ENCODE measurements around the gene CDON. TPM values are rescaled to one million over a fixed set of nuclear protein-coding genes. Genes with fewer than 3 reads are reported as not detected.
A peak's percentile ranks its signal among the peaks of the same experiment; 100 is the strongest.

Gene CDON
- total RNA-seq, 1 experiment from 2014 or later, result 17.2 TPM

DNA sequence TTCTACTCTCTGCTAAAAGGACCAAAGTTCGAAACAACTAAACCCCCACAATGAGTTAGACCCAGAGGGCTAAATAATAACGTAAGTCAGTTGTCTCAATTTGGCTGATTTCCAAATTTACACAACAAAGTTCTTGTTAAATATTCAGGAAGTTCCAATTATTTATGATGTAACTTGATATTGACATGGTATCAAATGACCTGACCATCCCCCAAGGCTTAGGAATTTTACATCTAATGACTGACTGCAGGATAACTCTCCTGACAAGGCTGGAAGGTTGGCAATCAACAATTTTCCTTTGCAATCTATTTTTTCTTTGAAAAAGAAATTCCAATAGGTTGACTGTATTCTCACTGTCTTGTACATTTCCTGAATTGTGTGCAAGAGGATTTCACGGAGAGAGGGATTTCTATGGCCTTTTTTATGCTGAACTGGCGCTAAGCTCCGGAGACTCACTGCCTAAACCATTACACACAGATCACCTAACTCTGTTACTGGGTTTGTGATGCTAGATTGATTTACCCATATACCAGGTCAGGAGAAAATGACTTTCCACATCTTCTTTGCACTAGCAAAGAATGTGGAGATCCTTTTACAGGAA lies 9.6 kb upstream of the CDON start:
- Histone ChIP-seq H3K27me3 (ENCODE audit: insufficient read depth, low read length) (no peaks in the 10 kb centered on the region), H2BK120ac (ENCODE audit: low read depth, low read length, poor library complexity, severe bottlenecking) (no peak overlapping the region), H4K91ac (ENCODE audit: insufficient read length, low read depth, low read length) (no peak overlapping the region), H3K14ac (ENCODE audit: insufficient read depth, low read length) (no peak overlapping the region), H4K8ac (replicated peaks; ENCODE audit: insufficient read length, low read depth, low read length) (no peak overlapping the region), H2BK5ac (ENCODE audit: insufficient read length, low read length) (no peak overlapping the region), H2AK5ac (ENCODE audit: insufficient read length, low read length) (no peak overlapping the region), H3K23ac (ENCODE audit: insufficient read length, low read depth, low read length) (no peak overlapping the region), H3K27ac (ENCODE audit: insufficient read length, low read depth, low read length) (no peak overlapping the region), H3K79me1 (ENCODE audit: insufficient read depth, low read depth, low read length, poor library complexity, severe bottlenecking) (no peaks in the 10 kb centered on the region), H3K9me3 (ENCODE audit: control insufficient read depth, low read depth, low read length) (no peaks in the 10 kb centered on the region), H3K79me2 (ENCODE audit: insufficient read depth, low read length) (no peaks in the 10 kb centered on the region), H4K5ac (ENCODE audit: insufficient read length, low read depth, low read length) (no peak overlapping the region), H3K9ac (ENCODE audit: extremely low read depth, insufficient read length, low read length) (peak overlapping the region; percentile 8), H4K20me1 (ENCODE audit: control insufficient read depth, insufficient read depth, insufficient read length) (no peaks in the 10 kb centered on the region), H2BK20ac (ENCODE audit: low read depth, low read length, poor library complexity, severe bottlenecking) (no peak overlapping the region), H3K4me2 (ENCODE audit: insufficient read depth, insufficient read length, low read length) (peak overlapping the region; percentile 36), H2BK12ac (ENCODE audit: insufficient read length, low read depth, low read length) (no peak overlapping the region), H3K4ac (ENCODE audit: low read depth, low read length) (no peak overlapping the region), H3K56ac (ENCODE audit: insufficient read length, low read depth, low read length) (no peak overlapping the region), H3K4me1 (ENCODE audit: insufficient read depth, low read length) (peaks cover 8% of the 10 kb centered on the region; the same call in 1 of the 2 replicates), H2AFZ (ENCODE audit: low read length) (peak overlapping the region; percentile 12), H2BK15ac (ENCODE audit: low read depth, low read length) (no peak overlapping the region), H3T11ph (ENCODE audit: low read length) (no peak overlapping the region), H3K23me2 (ENCODE audit: insufficient read length, low read depth, low read length, poor library complexity, severe bottlenecking) (no peaks in the 10 kb centered on the region), H3K18ac (ENCODE audit: insufficient read length, low read depth, low read length) (no peak overlapping the region)
- whole genome bisulfite sequencing (ENCODE audit: extremely low coverage, insufficient read length, low lambda C conversion rate), result no CpG with 5 or more reads among the region's 5 CpGs
- no peak for TF ChIP-seq CTCF (conservative IDR thresholded peaks at IDR 0.05)
- Mint-ChIP-seq H3K36me3 (ENCODE audit: insufficient read depth in 1 of 3, low read depth in 3 of 3) (no peaks in the 10 kb centered on the region), H3K9me3 (no peaks in the 10 kb centered on the region; a peak in 1 of 5 replicates), H3K4me1 (peaks cover 29 to 33% of the 10 kb centered on the region in 2 experiments), H3K4me3 (peak overlapping the region in 1 of 2 experiments; percentile 51; a peak in 2 of 5 replicates), H3K27ac (peak overlapping the region in 1 of 3 experiments; percentile 28; a peak in 2 of 7 replicates), H3K27me3 (ENCODE audit: low read depth) (no peaks in the 10 kb centered on the region; the same call in 1 of the 2 replicates)
- DNase-seq, result no peak

Measured in H9 (cell line).